Ovary (tissue), 9 donors: Measurements from ENCODE around the gene FANCC. TPM values are rescaled to one million over a fixed set of nuclear protein-coding genes. Genes with fewer than 3 reads are reported as not detected.
A peak's percentile ranks its signal among the peaks of the same experiment; 100 is the strongest.

Experiments used
- DNase-seq, 5 donors: peaks; one replicate each; pipeline ENCODE4 v3.0.0-alpha.2; 2019 to 2020
- H3K27ac ChIP-seq, 2 donors: fragments of 200-600 bp; one replicate each; pipeline versions ENCODE4 v1.5.1 to v1.8.0; 2019 to 2022
- H3K27me3 ChIP-seq: fragments of 200-600 bp; one replicate; pipeline ENCODE4 v1.8.0; 2022
- H3K36me3 ChIP-seq: fragments of 200-600 bp; sonication (generic); one replicate; pipeline ENCODE4 v1.5.1; 2019
- H3K4me1 ChIP-seq: one replicate; pipeline ENCODE4 v1.8.1; 2013; ENCODE audit warnings: mild to moderate bottlenecking, moderate library complexity; ENCODE audit not compliant: insufficient read depth
- H3K4me3 ChIP-seq: fragments of 200-600 bp; sonication (generic); one replicate; pipeline ENCODE4 v1.5.1; 2017
- H3K9me3 ChIP-seq, 2 donors: fragments of 200-600 bp in 1 of 2; sonication (generic) in 1 of 2; one replicate each; pipeline versions ENCODE4 v1.5.1 to v1.8.1; 2013 to 2019; ENCODE audit warnings: mild to moderate bottlenecking in 1 of 2, moderate library complexity in 1 of 2
- EP300 ChIP-seq: sonication (generic); formaldehyde crosslinking; IDR thresholded peaks from one replicate; pipeline ENCODE4 v1.6.1; 2017; ENCODE audit warnings: antibody characterized with exemption
- POLR2A ChIP-seq: fragments of 450-650 bp; IDR thresholded peaks from one replicate; pipeline ENCODE4 v1.6.1; 2017; ENCODE audit warnings: antibody characterized with exemption, mild to moderate bottlenecking, moderate library complexity
- WGBS, 3 donors: extraction: QIAGEN DNeasy Blood & Tissue Kit in 1 of 3; methylation state at CpG; one replicate each; pipeline versions ENCODE4 v1.1.5 to v1.1.7; 2013 to 2017; 5-methylcytosine and 5-hydroxymethylcytosine counted together
- intact Hi-C, 4 donors: fragments of 100-400 bp; cut with DNase I; formaldehyde crosslinking; loops; one replicate each; pipeline versions ENCODE4 v1.11.0 to v1.15.1; 2022 to 2023
- polyA plus RNA-seq, 2 donors: library from polyadenylated mRNA; stranded (reverse); fragments of 200-250 nt in 1 of 2; fragments of 350-450 nt in 1 of 2; fragmentation: Illumina TruSeq in 1 of 2; extraction: RNeasy Lipid Tissue Mini Kit (QIAGEN cat#74804) in 1 of 2; gene quantifications; one replicate each; pipeline ENCODE4 v1.2.3, GENCODE V29; 2013 to 2014
- total RNA-seq, 7 donors: library from RNA; depleted of rRNA in 2 of 7; stranded (reverse); fragments of >200 nt in 2 of 7; fragmentation: NEBNext Ultra II Directional in 3 of 7; extraction: Animal tissue kit (Norgen Biotek cat#: 25700) in 3 of 7; gene quantifications; one replicate each; pipeline versions ENCODE4 v1.1.0 to v1.2.4, GENCODE V29; 2016 to 2023
- TF ChIP-seq, protein P1 (sequence below), 3 donors: fragments of 450-650 bp in 2 of 3; fragments of 200-600 bp in 1 of 3; IDR thresholded peaks; one replicate each; pipeline versions ENCODE4 v1.5.1 to v1.8.0; 2016 to 2022; ENCODE audit warnings: antibody characterized with exemption in 3 of 3, mild to moderate bottlenecking in 1 of 3
- donor health status: DM: no; HTN: no; CAD: no; lungs with moderate emphysema.
- donor health status: DM: no; HTN: no; CAD: no.
- donor health status: Bipolar disorder and iron deficiency.
- donor health status: DM: yes; HTN: yes; CAD: no.
- donor health status: DM: no; HTN: no; CAD: no.
- donor health status: DM: yes; HTN: yes; CAD: no.

The FANCC gene
- total and polyA plus RNA-seq, 9 donors, result 2.9 to 7.5 (median 4.9) TPM

DNA sequence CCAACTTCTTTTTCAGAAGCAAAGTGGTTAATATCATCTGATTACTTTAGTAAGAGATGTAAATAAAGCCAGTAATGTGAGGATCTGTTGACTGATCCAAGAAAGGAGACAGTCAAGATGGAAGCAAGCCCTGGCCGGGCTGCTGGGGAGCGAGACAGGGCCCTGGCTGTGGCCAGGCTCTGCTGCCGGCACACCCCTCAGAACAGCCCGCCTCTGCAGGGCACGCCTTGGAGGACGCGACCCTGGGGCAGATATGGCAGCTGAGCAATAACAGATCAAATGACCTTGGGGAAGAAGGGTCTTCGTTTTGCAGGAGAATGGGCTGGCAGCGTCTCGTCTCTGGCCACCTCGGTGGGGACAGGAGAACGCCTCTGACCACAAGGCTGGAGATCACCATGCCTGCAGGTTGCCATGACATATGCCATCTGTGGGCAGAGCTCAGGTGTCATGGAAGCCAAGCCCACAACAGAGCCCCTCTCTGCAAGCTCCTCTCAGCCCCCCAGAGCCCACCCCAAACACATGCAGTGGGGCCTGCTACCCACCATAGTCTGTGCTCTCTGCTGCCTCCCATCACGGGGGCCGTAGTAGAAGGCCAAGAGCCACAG, 206.5 kb downstream of the FANCC start:
- Histone ChIP-seq H3K27ac (no peak overlapping the region), H3K36me3 (no peaks in the 10 kb centered on the region), H3K27me3 (no peaks in the 10 kb centered on the region), H3K4me1 (no peaks in the 10 kb centered on the region), H3K9me3 (no peaks in the 10 kb centered on the region), H3K4me3 (no peak overlapping the region)
- intact Hi-C loops, result no loop called here
- no peak for TF ChIP-seq POLR2A
- TF ChIP-seq, protein P1, sequence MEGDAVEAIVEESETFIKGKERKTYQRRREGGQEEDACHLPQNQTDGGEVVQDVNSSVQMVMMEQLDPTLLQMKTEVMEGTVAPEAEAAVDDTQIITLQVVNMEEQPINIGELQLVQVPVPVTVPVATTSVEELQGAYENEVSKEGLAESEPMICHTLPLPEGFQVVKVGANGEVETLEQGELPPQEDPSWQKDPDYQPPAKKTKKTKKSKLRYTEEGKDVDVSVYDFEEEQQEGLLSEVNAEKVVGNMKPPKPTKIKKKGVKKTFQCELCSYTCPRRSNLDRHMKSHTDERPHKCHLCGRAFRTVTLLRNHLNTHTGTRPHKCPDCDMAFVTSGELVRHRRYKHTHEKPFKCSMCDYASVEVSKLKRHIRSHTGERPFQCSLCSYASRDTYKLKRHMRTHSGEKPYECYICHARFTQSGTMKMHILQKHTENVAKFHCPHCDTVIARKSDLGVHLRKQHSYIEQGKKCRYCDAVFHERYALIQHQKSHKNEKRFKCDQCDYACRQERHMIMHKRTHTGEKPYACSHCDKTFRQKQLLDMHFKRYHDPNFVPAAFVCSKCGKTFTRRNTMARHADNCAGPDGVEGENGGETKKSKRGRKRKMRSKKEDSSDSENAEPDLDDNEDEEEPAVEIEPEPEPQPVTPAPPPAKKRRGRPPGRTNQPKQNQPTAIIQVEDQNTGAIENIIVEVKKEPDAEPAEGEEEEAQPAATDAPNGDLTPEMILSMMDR (IDR thresholded peaks at IDR 0.05), result no peak
- no peak for TF ChIP-seq EP300
- 85 to 92% (median 87%) methylated on average over 14 of the region's 14 CpGs for WGBS, 3 donors
- peak in 1 of 5 donors; percentile 13 for DNase-seq

DNA sequence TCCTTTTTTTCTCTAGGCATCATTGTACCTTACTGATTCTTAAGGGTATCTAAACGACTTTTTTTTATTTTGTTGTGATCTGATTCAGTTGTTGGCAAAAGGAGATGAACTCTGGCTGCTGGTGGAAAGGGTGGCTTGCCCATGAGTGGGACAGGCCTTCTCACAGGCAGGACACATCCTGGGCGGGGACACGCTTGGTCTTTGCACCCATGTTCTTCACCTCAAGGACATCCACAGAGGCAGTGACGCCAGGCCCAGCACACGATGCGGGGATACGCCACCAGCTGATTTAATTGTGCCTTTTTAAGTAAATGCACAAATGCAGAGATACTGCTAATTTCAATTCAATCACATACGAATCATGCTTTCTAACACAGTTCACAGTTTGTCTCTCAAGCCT, 208.1 kb downstream of the FANCC start:
- H3K4me1 ChIP-seq, result no peaks in the 10 kb centered on the region
- TF ChIP-seq, protein P1 (IDR thresholded peaks at IDR 0.05), result no peak
- TF ChIP-seq EP300 (no peak), POLR2A (no peak)
- 87 to 89% (median 87%) methylated on average over 8 of the region's 8 CpGs for WGBS, 3 donors
- no peaks in the 10 kb centered on the region for H3K36me3 ChIP-seq
- H3K27me3 ChIP-seq, result no peaks in the 10 kb centered on the region
- H3K9me3 ChIP-seq, result no peaks in the 10 kb centered on the region
- H3K27ac ChIP-seq, result no peak overlapping the region
- intact Hi-C loops, result no loop called here
- no peak for DNase-seq
- no peak overlapping the region for H3K4me3 ChIP-seq

DNA sequence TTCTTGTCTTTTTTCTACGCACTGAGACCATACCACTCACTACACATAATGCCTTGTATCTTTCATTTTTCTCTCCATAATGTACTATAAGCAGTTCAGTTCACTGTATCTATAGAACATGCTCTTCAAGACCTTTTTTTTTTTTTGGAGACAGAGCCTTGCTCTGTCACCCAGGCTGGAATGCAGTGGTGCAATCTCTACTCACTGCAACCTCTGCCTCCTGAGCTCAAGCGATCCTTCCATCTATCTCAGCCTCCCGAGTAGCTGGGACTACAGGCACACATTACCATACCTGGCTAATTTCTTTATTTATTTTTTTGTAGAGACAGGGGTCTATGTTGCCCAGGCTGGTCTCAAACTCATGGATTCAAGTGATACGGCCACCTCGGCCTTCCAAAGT, 208.7 kb downstream of the FANCC start:
- Histone ChIP-seq H3K4me1 (no peaks in the 10 kb centered on the region), H3K4me3 (no peak overlapping the region), H3K27ac (no peak overlapping the region), H3K36me3 (no peaks in the 10 kb centered on the region), H3K27me3 (no peaks in the 10 kb centered on the region), H3K9me3 (no peaks in the 10 kb centered on the region)
- intact Hi-C loops, result no loop called here
- 95 to 96% (median 95%) methylated on average over 5 of the region's 5 CpGs for WGBS, 3 donors
- no peak for DNase-seq
- TF ChIP-seq POLR2A, result no peak
- TF ChIP-seq EP300, result no peak
- TF ChIP-seq, protein P1 (IDR thresholded peaks at IDR 0.05), result no peak

DNA sequence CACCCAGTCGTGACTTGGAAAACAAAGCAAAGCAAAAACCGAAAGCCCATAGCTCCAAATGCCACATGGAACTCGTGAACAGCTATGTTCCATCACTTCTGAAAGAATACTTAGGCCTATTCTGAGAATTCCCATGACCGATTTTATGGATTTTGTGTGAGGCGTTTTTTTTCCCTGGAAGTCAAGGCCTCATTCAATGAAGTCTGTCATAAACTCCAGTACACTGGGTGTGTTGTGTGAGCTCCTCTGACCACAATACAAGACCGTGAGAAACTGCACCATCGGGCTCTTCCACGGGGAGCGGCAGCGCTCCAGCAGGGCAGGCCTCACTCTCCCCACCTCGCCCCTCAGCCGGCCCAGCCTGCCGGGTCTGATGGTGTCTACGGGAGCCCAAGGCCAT, 209.5 kb downstream of the FANCC start:
- Histone ChIP-seq H3K4me1 (peaks cover 4% of the 10 kb centered on the region), H3K9me3 (no peaks in the 10 kb centered on the region), H3K27ac (no peak overlapping the region), H3K36me3 (no peaks in the 10 kb centered on the region), H3K27me3 (no peaks in the 10 kb centered on the region), H3K4me3 (no peak overlapping the region)
- intact Hi-C loops, result no loop called here
- TF ChIP-seq, protein P1 (IDR thresholded peaks at IDR 0.05), result no peak
- TF ChIP-seq EP300 (no peak), POLR2A (no peak)
- DNase-seq, result peak in 1 of 5 donors; percentile 14
- WGBS, 3 donors, result 86 to 89% (median 88%) methylated on average over 14 of the region's 14 CpGs
